ENCODE measurements around the gene SDSL.

SDSL gene

GRCh38 chr12:113468365-113469223 is 46.4 kb downstream of the SDSL start:
- H3K27ac Mint-ChIP-seq, result no peak overlapping the region
- H3K4me1 Mint-ChIP-seq (ENCODE audit: low read depth), result peaks cover 5% of the 10 kb centered on the region
- no peak for DNase-seq (ENCODE audit: low spot score)
- peaks cover 1% of the 10 kb centered on the region for H3K36me3 Mint-ChIP-seq (ENCODE audit: low read depth)
- peaks cover 73% of the 10 kb centered on the region for H3K27me3 Mint-ChIP-seq (ENCODE audit: low read depth)
- H3K4me3 Mint-ChIP-seq, result no peak overlapping the region
- H3K9me3 Mint-ChIP-seq, result no peaks in the 10 kb centered on the region

GRCh38 chr12:113469224-113469948 is 47.2 kb downstream of the SDSL start:
- H3K27ac Mint-ChIP-seq, result no peak overlapping the region

GRCh38 chr12:113469949-113470743 is 48.0 kb downstream of the SDSL start:
- H3K27me3 Mint-ChIP-seq (ENCODE audit: low read depth), result peaks cover 74% of the 10 kb centered on the region
- H3K4me3 Mint-ChIP-seq, result no peak overlapping the region
- H3K36me3 Mint-ChIP-seq (ENCODE audit: low read depth), result peaks cover 1% of the 10 kb centered on the region
- H3K9me3 Mint-ChIP-seq, result no peaks in the 10 kb centered on the region
- no peak overlapping the region for H3K27ac Mint-ChIP-seq
- DNase-seq (ENCODE audit: low spot score), result no peak
- peaks cover 4% of the 10 kb centered on the region for H3K4me1 Mint-ChIP-seq (ENCODE audit: low read depth)

More at GRCh38 chr12:113469224-113469948, 47.2 kb downstream of the SDSL start:
- Mint-ChIP-seq H3K36me3 (ENCODE audit: low read depth) (peaks cover 1% of the 10 kb centered on the region), H3K27me3 (ENCODE audit: low read depth) (peaks cover 73% of the 10 kb centered on the region), H3K4me3 (no peak overlapping the region), H3K9me3 (no peaks in the 10 kb centered on the region), H3K4me1 (ENCODE audit: low read depth) (peaks cover 4% of the 10 kb centered on the region)
- DNase-seq (ENCODE audit: low spot score), result no peak

- H3K27me3 Mint-ChIP-seq (ENCODE audit: low read depth), result peaks cover 80% of the 10 kb centered on the region
Measured at GRCh38 chr12:113470871-113471618, 48.9 kb downstream of the SDSL start.

GRCh38 chr12:113471619-113472171 is 49.5 kb downstream of the SDSL start, which contains the start of gene LHX5:
Gene LHX5, minus strand, starts transcription at chr12:113471871. Its CDS starts 373 bp downstream, at chr12:113471498.
- DNase-seq (ENCODE audit: low spot score), result no peak
- Mint-ChIP-seq H3K9me3 (no peaks in the 10 kb centered on the region), H3K36me3 (ENCODE audit: low read depth) (no peaks in the 10 kb centered on the region), H3K27me3 (ENCODE audit: low read depth) (peaks cover 78% of the 10 kb centered on the region), H3K4me3 (no peak within 1 kb of the TSS), H3K27ac (no peak within 1 kb of the TSS), H3K4me1 (ENCODE audit: low read depth) (peaks cover 4% of the 10 kb centered on the region)

More at GRCh38 chr12:113470871-113471618, 48.9 kb downstream of the SDSL start:
- no peak overlapping the region for H3K4me3 Mint-ChIP-seq
- H3K36me3 Mint-ChIP-seq (ENCODE audit: low read depth), result peaks cover 1% of the 10 kb centered on the region
- no peaks in the 10 kb centered on the region for H3K9me3 Mint-ChIP-seq
- no peak for DNase-seq (ENCODE audit: low spot score)
- no peak overlapping the region for H3K27ac Mint-ChIP-seq
- peaks cover 4% of the 10 kb centered on the region for H3K4me1 Mint-ChIP-seq (ENCODE audit: low read depth)

- H3K27ac Mint-ChIP-seq, result no peak overlapping the region
- peaks cover 3% of the 10 kb centered on the region for H3K4me1 Mint-ChIP-seq (ENCODE audit: low read depth)
- no peak overlapping the region for H3K4me3 Mint-ChIP-seq
- DNase-seq (ENCODE audit: low spot score), result no peak
- no peaks in the 10 kb centered on the region for H3K36me3 Mint-ChIP-seq (ENCODE audit: low read depth)
- H3K9me3 Mint-ChIP-seq, result no peaks in the 10 kb centered on the region
- peaks cover 80% of the 10 kb centered on the region for H3K27me3 Mint-ChIP-seq (ENCODE audit: low read depth)
Measured at GRCh38 chr12:113472191-113473121, 50.3 kb downstream of the SDSL start.

GRCh38 chr12:113473400-113473799 is 51.2 kb downstream of the SDSL start:
- no peak overlapping the region for H3K27ac Mint-ChIP-seq
- no peak for DNase-seq (ENCODE audit: low spot score)
- no peak overlapping the region for H3K4me3 Mint-ChIP-seq
- peaks cover 3% of the 10 kb centered on the region for H3K4me1 Mint-ChIP-seq (ENCODE audit: low read depth)
- H3K36me3 Mint-ChIP-seq (ENCODE audit: low read depth), result no peaks in the 10 kb centered on the region
- peaks cover 89% of the 10 kb centered on the region for H3K27me3 Mint-ChIP-seq (ENCODE audit: low read depth)
- no peaks in the 10 kb centered on the region for H3K9me3 Mint-ChIP-seq

GRCh38 chr12:113473942-113474341 is 51.8 kb downstream of the SDSL start:
- H3K36me3 Mint-ChIP-seq (ENCODE audit: low read depth), result no peaks in the 10 kb centered on the region
- peak overlapping the region; percentile 13 for H3K27ac Mint-ChIP-seq
- DNase-seq (ENCODE audit: low spot score), result no peak
- no peak overlapping the region for H3K4me3 Mint-ChIP-seq
- peaks cover 88% of the 10 kb centered on the region for H3K27me3 Mint-ChIP-seq (ENCODE audit: low read depth)
- H3K4me1 Mint-ChIP-seq (ENCODE audit: low read depth), result peaks cover 3% of the 10 kb centered on the region
- H3K9me3 Mint-ChIP-seq, result no peaks in the 10 kb centered on the region

GRCh38 chr12:113474635-113475436 is 52.7 kb downstream of the SDSL start:
- H3K4me1 Mint-ChIP-seq (ENCODE audit: low read depth), result peaks cover 3% of the 10 kb centered on the region
- H3K4me3 Mint-ChIP-seq, result peak overlapping the region; percentile 44
- no peaks in the 10 kb centered on the region for H3K36me3 Mint-ChIP-seq (ENCODE audit: low read depth)
- H3K27ac Mint-ChIP-seq, result no peak overlapping the region
- H3K9me3 Mint-ChIP-seq, result no peaks in the 10 kb centered on the region
- peaks cover 88% of the 10 kb centered on the region for H3K27me3 Mint-ChIP-seq (ENCODE audit: low read depth)
- DNase-seq (ENCODE audit: low spot score), result no peak

GRCh38 chr12:113475451-113476175 is 53.4 kb downstream of the SDSL start:
- no peak overlapping the region for H3K4me3 Mint-ChIP-seq
- no peak overlapping the region for H3K27ac Mint-ChIP-seq
- DNase-seq (ENCODE audit: low spot score), result no peak
- H3K4me1 Mint-ChIP-seq (ENCODE audit: low read depth), result peaks cover 3% of the 10 kb centered on the region
- H3K36me3 Mint-ChIP-seq (ENCODE audit: low read depth), result no peaks in the 10 kb centered on the region
- peaks cover 89% of the 10 kb centered on the region for H3K27me3 Mint-ChIP-seq (ENCODE audit: low read depth)
- no peaks in the 10 kb centered on the region for H3K9me3 Mint-ChIP-seq
